HT-29 (cell line): Measurements from ENCODE around the gene SPTLC2. TPM values are rescaled to one million over a fixed set of nuclear protein-coding genes. Genes with fewer than 3 reads are reported as not detected.
"Not testable (repeated sequence)": the region's sequence is repeated elsewhere in the genome, so short reads cannot be mapped to it uniquely, and the experiment has no call there.

ENCODE experiments used
- DNase-seq: peaks from one replicate; pipeline ENCODE4 v3.0.0-alpha.2; 2015; ENCODE audit warnings: low spot score
- total RNA-seq: library from RNA; depleted of rRNA; stranded (reverse); fragments of >200 nt; shearing (Covaris generic); gene quantifications from 2 replicates; pipeline ENCODE4 v1.2.3, GENCODE V29; 2014

SPTLC2 gene
- total RNA-seq, 1 experiment from 2014 or later = 28.0 TPM

DNA sequence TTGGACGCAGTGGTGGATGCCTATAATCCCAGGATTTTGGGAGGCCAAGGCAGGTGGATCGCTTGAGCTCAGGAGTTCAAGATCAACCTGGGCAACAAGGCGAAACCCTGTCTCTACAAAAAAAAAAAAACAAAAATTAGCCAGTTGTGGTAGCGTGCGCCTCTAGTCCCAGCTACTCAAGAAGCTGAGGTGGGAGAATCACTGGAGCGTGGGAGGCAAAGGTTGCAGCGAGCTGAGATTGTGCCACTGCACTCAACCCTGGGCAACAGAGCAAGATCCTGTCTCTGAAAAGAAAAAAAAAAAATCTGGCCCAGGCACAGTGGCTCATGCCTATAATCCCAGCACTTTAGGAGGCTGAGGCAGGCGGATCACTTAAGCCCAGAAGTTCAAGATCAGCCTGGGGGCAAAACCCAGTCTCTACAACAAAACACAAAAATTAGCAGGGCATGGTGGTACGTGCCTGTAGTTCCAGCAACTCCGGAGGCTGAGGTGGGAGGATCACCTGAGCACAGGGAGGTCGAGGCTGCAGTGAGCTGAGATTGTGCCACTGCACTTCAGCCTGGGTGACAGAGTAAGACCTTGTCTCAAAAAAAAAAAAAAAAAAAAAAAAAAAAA lies 27.9 kb downstream of the SPTLC2 start:
- not testable (repeated sequence) for DNase-seq

DNA sequence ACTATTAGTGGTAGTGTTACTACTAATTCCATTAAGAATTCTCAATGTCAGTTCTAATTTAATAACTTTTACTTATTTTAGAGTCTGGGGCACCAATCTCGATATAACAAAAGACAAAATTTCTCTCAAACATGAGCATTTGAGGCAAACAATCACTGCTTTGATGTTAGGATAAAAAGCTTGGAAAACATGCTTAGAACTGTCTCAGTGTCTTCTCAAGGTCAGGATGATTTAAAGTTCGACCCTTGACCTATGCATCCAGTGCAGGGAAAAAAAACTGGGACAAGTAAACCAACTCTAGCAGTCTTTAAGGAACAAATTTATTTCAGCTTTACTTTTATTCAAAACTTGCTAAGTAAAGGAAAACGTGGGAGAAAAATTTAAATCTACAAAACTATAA lies 31.1 kb downstream of the SPTLC2 start:
- no peak for DNase-seq

DNA sequence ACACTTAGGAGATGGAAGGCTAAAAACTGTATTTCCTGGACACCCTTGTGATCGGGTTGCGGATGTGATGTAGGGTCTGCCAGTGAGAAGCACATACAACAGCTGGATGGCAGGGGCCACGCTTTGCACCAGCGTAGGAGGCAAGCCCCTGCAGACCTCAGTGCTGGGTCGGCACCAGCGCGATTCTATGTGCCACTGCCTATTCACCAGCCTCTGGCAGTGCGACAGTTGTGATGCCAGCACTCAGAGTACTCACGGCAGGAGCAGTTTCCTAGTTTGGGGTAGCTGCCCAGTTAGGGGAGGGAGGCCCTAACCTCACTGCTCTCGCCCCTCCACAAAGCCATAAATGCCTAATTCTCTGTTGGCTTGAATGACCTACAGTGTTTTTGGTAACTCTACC lies 31.6 kb downstream of the SPTLC2 start:
- no peak for DNase-seq

DNA sequence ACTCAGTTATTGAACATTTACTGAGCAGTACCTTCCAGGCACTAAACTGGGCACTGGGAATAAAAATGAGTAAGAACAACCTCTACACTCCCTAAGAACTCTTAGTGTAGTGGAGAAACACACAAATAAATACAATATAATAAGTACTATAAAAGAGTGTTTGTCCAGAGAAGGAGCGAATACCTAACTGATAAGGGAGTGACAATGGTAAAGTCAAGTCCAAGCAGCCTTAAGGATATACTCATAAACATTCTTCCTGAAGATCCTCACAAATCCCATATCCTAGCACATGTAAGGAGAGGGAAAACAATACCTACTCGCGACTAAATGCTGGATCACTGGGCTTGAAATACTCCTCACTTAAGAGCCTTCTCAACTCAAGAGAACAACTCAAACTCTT lies 32.8 kb downstream of the SPTLC2 start:
- no peak for DNase-seq

DNA sequence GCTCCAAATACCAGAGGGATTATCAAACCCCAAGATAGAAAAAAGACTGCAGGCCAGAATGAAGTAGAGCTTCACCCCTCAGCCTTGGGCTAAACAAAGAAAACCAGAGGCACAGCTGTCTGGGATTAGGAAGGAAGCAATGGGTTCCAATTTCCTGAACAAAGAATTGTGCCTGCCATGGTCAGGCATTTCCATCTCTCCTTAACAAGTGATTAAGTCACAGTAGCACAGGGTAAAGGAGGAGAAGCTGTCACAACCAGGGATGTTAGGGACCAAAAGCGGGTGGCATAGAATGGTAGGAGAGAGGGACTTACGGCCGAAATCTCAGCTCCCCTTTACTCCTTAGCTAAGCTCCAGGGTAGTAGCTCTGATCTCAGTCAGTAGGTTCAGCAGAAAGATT lies 33.9 kb downstream of the SPTLC2 start:
- DNase-seq = no peak

DNA sequence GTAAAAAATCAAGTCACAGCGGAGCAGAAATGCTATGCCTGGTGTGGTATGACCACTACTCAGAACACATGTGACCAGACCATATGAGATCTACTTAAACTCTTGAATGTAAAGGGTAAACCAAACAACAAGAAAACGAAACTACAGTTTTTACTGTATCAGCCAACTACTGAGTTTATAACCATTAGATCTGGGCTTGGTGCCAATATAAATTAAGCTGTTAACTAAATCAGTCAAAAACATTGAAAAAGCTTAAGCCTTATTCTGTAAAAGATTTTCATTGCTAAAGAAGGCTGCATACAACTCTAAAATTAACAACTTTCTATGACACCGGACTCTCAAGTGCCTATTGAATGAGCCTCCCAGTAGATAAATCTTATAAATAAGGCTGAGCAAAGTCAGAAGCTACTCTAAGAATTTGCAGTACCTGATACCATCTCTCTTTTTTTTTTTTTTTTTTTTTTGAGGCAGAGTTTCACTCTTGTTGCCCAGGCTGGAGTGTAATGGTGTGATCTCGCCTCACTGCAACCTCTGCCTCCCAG lies 35.4 kb downstream of the SPTLC2 start:
- peak; percentile 61 for DNase-seq

DNA sequence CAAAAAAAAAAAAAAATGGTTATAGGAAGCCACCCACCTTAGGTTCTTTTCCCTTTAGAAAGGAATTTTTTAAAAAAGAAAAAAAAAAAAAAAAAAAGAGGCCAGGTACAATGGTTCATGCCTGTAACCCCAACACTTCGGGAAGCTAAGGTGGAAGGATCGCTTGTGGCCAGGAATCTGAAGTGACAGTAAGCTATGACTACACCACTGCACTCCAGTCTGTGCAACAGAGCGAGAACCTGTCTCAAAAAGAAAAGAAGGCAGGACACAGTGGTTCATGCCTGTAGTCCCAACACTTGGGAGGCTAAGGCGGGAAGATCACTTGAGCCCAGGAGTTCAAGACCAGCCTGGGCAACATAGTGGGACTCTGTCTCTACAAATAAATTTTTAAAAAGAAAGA lies 36.0 kb downstream of the SPTLC2 start:
- DNase-seq = no peak

DNA sequence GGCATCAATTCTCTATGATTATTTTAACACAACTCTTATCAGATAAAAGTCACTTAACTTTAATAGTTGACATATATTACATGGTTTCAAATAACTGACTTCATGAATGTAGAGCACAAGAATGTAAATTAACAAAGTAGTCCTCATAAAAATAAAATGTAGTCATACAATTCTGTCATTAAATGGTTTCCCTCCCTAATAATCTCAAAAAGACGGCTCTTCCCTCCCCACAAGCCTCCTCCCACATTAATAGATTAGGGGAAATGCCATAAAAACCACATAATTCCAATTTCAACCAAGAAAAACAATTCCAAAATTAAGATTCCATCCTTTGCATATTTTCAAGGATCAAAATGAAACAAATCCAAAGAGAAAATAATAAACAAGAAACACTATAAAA lies 36.7 kb downstream of the SPTLC2 start:
- DNase-seq = no peak

DNA sequence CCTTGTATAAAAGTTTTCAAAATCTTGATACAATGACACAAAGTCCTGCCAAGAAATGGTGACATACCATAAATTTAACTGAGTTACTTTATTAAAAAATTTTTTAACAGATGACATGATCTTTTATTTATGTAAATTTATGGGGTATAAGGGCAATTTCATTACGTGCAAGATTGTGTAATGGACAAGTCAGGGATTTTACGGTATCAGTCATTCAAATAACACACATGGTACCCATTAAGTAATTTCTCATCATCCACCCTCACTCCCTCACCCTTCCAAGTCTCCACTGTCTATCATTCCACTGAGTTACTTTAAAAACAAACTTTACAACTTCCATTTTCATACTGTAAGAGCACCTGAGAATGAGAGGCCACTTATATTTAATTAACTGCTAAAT lies 37.4 kb downstream of the SPTLC2 start:
- DNase-seq = no peak

DNA sequence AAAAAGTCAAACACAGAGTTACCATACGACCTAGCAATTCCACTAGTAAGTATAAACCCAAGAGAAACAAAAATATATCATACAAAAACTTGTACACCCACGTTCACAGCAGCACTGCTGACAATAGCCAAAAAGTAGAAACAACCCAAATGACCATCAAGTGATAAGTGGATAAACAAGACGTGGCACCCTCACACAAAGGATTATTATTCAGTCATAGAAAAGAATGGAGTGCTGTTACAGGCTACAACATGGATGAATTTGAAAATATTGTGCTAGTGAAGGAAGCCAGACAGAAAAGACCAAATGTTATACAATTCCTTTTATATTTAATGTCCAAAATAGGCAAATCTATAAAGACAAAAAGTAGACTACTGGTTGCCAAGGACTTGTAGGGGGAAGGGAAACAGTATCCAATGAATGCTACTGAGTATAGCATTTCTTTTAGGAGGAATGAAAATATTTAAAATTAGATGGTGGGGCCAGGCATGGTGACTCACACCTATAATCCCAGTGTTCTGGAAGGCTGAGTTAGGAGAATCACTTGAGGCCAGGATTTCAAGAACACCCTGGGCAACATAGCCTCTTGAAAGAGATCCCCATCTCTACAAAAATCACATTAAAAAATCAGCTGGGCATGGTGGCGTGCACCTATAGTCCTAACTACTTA lies 41.9 kb downstream of the SPTLC2 start:
- no peak for DNase-seq

DNA sequence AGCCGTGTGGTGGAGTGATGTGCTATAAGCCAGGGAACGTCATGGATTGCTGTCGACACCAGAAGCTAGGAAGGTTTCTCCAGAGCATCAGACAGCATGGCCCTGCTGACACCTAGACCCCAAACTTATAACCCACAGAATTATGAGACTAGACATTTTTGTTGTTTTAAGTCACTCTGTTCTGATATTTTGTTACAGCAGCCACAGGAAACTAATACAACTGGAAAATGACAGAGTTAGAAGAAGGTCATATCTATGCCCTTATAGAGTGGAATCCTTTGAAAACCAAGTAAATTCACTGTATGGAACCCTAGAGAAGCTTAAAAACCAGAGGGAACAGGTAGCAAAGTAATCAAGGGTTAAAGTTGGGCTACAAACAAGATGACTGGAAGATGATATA lies 42.5 kb downstream of the SPTLC2 start:
- no peak for DNase-seq

DNA sequence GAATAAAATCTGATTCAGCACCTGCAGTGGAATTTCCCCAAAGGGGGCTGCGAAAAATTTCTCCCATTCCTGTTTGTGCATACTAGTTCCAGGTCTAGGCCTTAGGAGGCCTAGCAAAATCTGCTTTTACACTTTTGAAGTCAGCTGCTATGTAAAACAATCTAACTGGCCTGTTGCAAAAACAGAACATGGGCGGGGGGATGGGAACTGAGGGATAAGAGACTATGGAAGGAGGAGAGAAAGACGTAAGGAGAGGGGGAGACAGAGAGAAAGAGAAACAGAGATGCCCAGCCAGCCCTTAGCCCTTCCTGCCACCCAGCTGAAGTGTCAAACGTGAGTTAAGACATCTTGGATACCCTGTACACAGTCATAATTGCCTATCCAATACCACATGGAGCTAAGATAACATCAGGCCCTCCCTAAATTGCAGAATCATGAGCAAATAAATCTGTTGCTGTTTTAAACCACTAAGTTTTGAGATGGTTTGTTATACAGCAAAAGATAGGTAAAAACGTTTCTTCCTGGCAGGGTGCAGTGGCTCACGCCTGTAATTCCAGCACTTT lies 45.6 kb downstream of the SPTLC2 start:
- DNase-seq = peak; percentile 15

DNA sequence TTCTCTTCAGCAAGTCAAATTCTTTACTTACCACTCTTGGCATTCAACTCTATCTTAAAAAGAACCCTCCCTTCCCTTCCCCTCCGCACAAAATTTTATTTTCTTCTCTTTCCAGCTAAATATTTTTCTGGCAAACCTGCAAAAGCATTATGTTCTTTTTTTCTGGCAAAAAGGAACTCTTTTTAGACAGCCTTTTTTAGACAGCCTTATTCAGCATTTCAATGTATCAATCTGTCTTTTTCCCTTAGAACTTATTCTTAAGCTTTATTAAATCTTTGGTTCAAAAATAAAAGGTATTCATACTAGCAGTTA lies 50.5 kb downstream of the SPTLC2 start:
- no peak for DNase-seq

DNA sequence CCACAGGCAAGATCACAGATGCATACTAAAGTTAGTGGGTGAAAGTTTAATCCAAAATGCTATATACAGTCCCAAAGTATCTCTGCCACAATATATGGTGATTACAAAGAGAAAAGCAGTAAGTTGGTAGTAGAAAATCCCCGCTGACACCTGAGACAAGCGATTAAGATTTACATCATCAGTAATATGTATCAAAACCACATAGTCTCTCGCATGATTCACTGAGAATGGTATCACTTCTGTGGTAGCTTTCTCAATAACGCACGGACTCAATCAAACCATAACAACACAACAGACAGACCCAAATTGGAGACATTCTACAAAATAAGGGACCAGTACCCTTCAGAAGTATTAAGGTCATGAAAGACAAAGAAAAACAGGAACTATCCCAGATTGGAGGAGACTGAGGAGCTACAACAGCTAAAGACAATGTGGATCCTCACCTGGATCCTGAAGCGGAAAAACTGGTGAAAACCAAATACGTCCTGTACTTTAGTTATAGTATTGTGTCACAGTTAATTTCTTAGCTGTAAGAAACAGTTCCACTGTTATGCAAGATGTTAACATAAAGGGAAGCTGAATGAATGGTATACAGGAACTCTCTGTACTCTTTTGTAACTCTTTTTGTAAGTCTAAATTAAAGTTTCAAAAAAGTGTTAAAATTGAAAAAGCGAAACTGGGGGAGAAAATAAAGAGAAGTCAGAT lies 51.0 kb downstream of the SPTLC2 start:
- no peak for DNase-seq

DNA sequence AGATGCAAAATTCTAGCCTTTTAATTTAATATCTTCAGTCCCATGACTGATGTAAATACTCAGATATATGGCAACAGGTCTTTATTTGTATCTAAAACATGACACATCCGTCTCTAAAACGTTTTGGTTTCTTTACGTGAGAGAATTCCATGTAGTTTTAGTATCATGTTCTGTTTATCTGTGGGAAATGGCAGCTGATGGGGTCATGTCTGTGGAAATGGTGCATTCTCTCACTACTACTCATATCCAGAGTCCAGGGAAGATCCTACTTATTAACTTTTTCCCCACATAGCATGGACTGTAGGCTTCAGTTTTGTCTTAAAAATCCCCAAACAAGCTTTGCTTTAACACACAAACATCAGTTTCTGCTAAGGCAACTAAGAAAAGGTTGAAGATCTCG lies 53.8 kb downstream of the SPTLC2 start:
- DNase-seq = no peak

DNA sequence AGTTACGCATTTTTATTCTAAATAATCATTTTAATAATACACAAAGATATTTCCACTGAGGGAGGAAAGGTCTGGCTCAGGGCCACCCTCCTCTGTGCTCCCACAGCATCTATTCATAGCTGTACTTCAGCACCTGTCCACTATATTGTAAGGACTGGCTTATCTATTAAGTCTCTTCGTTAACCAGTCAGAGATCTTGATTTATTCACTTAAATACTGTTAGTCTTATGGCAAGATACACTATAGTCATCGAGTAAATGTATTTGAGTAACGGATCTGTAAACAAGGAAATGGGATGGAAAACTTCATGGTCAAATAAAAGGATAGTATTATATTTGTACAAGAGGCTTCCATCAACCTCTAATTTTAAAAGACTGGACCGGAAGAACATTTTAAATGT lies 54.6 kb downstream of the SPTLC2 start:
- no peak for DNase-seq

DNA sequence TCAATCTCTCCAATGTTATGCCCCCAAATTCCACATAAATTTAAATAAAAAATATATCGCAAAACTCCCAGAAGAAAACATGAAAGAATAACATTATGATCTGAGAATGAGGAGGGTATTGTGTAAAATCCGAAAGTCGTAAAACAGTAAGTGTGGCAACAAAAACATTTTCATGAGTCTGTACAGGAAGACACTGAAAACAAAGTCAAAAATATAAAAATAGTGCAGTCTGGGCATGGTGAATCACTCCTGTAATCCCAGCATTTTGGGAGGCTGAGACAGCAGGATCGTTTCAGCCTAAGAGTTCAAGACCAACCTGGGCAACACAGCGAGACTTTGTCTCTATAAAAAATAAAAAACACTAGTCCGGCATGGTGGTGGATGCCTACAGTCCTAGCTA lies 57.1 kb downstream of the SPTLC2 start:
- DNase-seq = no peak

DNA sequence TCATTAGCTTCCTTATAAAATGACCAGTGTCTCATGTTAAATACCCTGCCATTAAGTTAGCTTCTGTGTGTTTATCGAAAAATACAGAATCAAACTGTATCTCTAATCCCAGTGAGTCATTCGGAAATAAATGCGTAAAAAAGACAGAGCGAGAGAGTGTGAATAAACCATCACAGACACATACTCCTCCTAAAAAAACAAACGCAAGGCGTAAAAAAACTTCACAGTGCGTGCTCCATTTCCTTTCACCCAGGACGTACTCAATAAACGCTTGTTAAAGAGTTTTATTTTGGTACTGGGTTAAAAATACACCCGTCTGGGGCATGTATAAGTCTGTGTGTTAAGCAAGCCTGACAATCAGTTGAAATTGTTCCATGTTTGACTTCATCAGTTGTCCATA lies 59.0 kb downstream of the SPTLC2 start:
- no peak for DNase-seq

DNA sequence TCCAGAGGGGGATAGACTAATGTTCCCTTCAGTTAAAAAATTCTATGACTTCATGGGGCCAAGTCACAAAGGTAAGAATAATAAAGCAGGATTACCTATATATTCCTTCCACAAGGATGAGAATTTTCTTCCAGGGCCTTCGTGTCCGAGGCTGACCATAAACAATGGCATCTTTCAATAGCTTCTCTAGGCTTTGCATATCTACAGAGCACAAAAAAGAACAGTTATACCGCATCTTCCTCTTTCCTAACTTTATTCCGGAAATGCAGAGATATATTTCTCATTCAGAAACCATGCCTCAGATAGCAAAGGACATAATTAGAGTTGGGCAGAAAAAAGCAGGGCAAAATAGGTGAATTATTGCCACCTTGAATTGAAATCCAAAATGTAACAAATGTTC lies 59.5 kb downstream of the SPTLC2 start:
- DNase-seq = no peak

DNA sequence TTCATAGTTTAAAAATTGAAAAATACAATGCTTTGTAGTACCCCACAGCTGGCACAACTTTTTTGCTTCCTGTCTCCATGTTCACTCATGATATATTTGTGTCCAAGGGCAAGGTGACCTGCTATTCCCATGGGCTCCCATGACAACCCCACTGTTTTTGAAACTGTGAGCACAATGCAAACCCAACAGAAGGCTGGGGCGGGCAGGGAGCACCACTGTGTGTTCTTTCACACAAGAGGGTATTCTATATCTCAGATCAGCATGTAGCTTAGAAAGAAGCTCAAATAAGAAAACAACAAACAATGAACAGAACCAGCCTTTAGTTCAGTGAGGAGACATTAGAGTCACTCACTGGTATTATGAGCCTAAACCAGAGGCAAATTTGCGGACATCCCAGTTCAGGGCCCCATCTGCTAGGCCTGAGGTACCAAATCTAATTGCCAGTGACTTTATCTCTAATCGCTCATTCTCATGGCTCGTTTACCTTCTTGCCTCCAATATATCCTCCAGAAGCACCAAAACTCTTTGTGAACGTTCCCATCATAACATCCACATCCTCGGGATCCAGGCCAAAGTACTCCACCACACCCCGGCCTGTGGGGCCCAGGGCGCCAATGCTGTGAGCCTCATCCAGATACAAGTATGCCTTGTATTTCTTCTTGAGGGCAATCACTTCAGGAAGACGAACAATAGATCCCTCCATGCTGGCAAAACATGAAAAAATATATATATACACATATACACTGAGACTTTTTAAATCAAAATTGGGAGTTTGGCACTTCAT lies 61.4 kb downstream of the SPTLC2 start:
- no peak for DNase-seq

DNA sequence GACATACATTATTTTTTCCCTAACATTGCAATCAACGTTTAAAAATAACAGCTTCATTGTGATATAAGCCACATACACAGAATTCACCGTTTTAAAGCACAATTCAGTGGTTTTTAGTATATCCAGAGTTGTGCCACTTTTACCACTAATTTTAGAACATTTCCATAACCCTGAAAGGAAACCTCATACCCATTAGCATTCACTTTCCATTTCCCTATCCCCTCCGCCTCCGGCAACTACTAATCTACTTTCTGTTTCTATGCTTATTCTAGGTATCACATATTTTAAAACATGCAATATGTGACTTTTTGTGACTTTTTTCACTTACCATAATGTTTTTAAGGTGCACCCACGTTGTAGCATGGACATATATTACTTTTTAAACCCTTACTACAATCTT lies 62.2 kb downstream of the SPTLC2 start:
- no peak for DNase-seq

DNA sequence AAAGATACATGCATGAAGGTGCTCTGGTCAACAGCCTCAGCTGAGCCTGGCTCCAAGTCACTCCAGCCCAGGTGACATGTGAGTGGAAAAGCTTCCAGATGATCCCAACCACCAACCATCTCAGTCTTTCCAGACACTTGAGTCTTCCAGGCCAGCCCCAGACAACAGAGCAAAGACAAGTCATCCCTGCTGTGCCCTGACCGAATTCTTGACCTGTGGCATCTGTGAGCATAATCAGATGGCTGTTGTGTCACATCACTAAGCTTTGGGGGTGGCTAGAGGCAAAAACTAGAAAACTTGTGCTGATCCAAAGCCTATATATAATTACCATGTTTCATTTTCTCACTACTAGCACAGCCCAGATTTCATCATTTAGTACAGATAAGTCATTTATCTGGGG lies 67.0 kb downstream of the SPTLC2 start:
- DNase-seq = no peak
